ENCODE results near the gene EYS.

Gene EYS

DNA sequence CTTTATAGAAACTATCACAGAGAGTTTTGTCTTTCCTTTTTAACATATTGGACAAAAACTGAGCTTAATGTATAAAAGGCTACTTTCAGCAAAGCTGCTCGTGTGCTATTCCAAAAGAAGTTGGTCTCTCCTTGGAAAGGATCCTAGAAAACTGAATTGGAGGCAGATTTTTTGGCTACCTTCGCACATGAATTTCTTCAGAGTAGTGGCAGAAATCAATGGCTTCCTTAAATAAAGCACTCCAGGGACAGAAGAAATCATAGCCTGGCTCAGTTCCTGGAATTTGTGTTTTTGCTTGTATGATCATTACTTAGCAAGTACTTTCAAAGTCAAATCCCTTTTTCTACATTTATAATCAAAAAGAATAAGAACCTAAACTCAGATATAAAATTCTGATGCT, 1291.1 kb downstream of the EYS start:
- no peak for FAIRE-seq

DNA sequence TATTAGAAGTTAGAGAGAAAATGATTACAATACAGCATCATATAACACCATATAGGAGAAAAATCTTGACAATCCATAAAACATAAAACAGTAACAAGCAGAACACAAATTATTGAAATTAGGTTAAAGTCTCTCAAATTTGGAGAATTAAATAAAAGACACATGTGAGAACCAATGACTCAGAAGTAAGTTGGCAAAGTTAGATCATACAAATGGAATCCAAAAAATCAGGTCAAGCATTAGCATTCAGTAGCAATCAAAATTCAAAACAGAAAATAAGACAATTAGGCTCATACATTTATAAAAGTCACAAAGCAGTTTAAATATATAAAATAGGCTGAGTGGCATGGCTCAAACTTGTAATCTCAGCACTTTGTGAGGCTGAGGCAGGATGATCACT, 1295.8 kb downstream of the EYS start:
- FAIRE-seq = no peak

DNA sequence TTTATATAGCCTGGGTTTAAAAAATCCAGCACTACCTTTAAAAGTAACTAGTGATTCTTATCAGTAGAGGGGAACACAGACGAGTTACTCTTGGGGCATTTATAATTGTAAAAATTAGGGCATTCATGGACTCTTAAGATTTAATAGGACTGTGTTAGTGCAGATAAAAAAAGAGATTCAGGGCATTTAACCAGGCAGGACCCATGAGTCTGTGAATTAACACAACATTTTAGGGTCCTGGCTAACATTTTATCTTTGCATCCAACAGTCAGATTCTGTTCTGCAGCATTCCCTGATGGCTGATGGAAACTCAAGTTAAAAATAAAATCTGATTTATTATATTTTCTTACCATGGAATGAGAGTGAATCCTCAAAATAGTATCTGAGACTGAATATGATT, 1297.1 kb downstream of the EYS start:
- no peak for FAIRE-seq

DNA sequence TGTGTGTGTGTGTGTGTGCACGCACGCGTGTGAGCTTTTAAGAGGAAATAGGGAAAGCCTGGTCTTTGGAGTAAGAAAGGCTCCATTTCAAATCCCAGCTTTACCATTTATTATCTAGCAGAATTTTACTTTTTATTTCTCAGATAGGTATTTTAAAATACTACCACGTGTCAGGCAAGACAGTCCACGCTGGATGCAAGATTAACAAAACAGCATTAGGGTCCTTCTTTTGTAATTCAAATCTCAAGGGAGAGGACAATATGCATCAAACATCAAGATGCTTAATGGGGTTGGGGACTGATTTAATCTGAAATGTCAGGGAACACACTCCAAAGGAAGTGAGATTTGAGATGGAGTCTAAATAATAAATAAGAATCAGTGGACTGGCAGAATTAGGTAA, 1302.6 kb downstream of the EYS start:
- no peak for FAIRE-seq

DNA sequence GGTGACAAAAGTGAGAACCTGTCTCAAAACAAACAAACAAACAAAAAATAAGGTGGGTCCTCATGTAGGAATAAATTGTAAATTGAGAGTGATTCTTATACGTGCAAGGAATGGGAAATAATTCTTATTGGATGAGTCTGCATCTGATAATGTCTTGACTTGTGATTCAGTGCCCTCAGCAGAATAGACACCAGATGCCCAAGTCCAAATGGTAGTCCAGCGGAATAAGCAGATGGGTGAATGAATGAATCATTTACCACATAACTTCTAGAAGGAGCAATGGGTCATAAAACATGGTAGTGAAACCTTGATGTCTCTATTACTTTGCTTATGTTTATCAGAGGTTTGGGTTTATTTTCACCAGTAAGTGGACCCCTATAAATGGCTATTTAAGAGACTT, 1323.7 kb downstream of the EYS start:
- no peak for FAIRE-seq

DNA sequence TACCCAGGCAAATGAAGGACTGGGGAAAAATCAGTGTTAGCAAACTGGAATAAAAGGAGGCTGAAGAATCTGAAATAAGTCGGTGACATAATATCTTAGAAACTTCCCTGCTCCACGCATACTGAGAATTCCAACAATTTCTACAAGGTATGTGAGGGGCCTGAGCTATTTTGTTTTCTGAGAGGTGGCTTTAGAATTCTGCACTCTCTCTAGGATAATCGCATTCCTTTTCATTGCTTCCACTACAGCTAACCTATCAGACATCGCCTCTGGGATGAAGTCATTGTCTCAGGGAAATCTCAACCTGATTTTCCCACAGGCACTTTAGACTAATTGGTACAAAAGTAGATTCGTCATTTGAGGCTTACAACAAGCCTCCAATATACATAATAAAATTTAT, 1330.6 kb downstream of the EYS start:
- FAIRE-seq = no peak

DNA sequence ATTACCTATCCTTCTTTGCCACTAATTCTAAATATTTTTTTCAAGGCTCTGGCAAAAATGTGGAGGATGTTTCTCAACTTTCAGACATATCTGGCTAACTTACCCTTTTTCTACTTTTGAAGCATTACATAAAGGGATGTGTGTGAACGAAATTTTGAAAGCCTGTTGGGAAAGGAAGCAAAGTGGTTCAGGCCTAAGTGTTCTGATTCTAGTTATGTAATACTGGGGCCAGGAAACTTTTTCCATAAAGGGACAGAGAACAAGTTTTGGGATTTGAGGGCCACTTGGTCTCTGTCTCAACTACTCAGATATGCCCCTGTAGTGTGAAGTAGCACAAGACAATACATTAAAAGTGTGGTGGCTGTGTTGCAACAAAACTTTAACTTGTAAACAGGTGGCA, 1349.6 kb downstream of the EYS start:
- no peak for FAIRE-seq

DNA sequence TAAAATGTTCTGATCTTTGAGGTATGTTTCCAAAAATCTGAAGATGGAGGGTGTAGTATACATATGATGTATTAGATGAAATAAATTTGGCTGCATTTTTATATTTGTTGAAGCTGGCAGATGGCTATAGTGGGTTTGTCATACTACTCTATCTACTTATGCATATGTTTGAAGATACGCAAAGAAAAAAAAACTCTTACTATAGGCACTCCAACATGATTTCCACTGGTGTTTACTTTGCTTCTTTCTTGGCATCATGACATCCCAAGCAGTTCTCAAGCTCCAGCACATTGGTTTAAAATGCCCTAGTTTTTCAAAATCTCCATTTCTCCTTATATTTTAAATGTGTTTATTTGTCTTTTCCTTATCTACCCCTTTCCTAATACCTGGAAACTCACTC, 1359.6 kb downstream of the EYS start:
- FAIRE-seq = no peak

DNA sequence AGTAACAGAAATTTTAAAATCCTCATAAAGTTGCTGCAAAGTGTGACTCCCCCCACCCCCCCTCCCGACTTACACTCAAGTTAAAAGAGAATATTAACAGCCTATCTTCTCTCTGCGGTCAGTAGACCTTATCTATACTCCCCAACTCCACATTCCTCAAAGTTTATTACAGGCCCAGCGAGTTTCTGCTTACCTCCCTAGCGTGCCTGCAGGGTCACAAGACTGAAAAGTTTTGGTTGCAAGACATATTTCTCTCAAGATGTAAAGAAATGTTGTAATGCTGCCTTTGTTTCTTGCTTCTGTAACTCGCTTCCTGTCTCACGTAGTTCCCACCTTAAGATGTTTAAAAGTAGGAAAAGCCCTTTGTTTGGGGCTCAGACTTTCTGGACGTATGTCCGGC, 1371.8 kb downstream of the EYS start:
- no peak for FAIRE-seq

DNA sequence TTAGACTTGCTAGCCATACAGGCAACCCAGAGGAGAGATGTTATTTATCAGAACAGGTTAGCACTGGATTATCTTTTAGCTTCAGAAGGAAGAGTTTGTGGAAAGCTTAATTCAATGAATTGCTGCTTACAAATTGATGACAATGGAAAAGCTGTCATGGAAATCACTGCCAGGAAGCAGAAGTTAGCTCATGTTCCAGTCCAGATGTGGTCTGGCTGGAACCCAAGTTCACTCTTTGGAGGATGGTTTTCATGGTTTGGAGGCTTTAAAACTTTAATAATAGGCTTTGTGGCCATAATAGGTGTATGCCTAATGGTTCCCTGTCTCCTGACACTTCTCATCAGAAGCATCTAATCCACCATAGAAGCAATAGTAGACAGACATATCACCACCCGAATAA, 1372.4 kb downstream of the EYS start:
- FAIRE-seq = no peak

DNA sequence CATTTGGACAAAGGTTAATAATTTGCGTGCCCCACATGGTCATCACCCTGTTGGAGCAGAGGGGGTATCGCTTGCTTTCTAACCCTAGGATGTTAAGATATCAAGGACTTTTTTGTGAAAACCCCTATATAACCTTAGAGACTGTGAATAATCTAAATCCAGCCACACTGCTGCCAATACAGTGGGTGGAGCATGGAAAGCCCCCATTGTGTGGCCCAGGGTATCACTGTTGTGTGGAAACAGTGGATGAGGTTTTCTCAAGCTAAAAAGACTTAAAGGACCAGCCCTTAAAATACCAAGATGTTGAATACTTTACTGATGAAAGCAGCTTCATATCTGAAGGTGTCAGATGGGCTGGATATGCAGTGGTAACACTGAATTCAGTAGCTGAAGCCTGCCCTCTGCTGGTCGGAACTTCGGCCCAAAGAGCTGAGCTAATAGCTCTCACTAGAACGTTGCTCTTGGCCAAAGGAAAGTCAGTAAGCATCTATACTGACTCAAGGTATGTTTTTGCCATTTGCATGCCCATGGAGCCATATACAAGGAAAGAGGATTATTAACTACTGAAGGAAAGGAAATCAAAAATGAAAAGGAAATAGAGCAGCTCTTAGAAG, 1376.2 kb downstream of the EYS start:
- FAIRE-seq = peak; percentile 37

DNA sequence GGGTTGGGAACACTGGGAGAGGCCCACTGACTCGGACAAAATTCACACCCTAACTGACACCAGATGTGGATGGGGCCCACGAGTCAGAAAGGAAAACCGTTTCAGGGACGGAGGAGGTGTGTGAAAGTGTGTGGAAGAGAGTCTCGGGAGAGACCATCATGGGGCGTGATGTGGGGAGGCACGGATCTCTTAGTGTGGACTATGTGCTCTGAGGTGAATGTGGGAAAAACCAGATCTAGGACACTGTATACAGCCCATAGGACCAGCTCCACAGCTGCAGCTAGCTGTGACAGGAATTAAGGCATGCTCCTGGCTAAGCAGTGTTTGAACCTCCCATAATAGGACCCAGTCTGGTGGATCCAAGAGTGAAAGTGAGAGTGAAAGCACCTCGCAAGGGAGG, 1380.1 kb downstream of the EYS start:
- no peak for FAIRE-seq

DNA sequence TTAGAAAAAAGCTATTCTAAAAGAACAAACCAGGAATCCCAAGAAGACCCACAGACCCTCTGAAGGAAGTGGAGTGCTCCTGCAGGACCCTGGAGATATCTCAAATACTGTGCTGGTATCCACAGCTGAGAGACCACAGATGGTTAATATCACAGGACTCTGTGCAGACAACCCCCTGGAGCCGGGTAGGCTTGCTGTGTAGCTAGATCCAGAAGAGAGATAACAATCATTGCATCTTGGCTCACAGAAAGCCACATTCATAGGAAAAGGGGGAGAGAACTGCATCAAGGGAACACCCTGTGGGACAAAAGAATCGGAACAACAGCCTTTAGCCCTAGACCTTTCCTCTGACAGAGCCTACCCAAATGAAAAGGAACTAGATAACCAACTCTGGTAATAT, 1381.9 kb downstream of the EYS start:
- no peak for FAIRE-seq

DNA sequence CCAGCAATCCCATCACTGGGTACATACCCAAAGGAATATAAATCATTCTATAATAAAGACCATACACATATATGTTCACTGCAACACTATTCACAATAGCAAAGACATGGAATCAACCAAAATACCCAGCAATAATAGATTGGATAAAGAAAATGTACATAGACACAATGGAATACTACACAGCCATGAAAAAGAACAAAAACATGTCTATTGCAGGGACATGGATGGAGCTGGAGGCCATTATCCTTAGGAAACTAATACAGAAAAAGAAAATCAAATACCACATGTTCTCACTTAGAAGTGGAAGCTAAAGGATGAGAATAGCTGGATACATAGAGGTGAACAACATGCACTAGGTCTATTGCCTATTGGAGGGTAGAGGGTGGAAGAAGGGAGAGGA, 1396.8 kb downstream of the EYS start:
- FAIRE-seq = no peak

DNA sequence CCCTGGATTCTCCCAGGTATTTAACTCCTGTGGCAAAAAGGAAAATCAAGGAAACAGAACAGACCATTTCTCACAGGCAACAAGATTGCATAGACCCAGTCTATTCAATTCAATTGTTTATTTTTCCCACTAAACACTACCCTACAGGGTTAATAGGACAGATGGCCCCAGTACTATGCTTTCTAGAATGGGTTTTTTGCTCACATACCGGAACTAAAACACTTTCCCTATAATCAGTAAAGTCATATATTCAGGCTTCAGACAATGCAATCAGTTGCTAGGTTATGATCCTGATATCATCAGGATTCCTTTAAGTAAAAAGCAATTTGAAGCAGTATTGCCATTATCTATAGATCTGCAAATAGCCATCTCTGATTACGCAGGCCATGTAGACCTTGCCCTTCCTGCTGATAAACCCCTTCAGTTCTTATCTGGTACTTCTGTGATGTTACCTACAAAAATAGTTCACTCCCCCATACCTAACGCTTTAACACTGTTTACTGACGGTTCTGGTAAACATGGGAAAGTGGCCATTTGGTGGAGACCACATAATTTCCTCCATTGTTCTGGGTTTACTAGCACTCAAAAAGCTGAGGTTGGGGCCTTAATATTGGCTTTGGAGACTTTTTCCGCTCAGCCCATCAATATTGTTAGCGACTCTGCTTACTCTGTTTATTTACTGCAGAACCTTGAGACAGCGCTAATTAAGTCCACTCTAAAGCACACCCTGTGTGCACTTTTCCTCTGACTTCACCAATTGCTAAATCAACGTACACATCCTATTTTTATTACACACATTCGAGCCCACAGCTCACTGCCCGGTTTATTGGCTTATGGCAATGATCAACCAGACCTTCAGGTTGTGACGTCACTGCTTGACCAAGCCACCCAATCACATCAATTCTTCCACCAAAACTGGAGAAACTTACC, 1405.5 kb downstream of the EYS start:
- no peak for FAIRE-seq

DNA sequence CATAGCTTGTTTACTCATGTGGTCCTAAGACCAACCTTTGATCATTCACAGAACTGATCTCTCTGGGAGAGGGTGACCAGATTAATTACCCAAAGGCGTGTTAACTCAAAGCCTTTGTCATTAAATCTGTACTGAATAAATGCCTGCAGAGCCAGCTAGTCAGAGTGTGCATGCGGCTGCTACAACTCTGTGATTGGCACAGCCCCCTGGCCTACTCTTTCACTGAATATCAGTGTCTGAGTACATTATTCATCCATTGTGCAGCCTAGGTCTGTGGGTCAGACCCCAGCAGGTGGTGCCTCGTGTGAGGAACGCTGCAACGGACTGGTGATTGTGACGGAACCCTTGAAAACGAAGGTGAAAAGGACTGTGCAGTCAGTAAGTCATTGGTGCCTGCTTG, 1407.8 kb downstream of the EYS start:
- no peak for FAIRE-seq

DNA sequence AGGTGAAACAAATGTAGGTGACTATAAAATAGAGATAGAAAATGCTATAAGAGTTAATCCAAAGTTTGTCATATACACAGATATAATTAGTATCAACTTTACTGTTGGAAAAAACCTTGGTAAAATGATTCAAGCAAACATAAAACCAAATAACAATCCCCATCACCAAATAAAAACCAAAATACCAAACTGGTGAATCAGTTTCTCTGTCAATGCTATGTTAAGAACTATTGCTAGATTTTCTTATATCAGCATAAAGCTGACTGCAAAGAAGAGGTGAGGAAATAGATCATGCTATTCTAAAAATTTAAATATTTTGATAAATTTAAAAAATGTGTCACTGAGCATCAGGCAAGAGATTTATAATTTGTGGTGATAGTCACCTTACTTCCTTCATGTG, 1413.0 kb downstream of the EYS start:
- no peak for FAIRE-seq

DNA sequence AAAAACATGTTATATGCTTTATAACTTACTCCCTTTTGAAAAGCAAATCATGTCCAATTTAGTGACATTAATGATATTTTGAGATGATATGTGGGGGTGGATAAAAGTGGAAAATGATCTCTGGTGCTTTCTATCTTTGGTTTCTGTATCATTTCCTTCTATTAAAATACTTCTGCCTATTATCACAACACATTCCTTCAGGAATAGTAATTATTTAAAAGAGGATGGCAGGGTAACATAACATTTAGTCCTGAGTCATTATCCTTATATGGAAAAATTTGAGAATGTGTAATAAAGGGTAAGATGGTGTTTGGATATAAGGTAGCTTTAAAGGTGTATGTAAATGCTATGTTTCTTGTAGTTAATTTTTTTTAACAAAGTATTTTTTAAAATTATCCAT, 1413.7 kb downstream of the EYS start:
- no peak for FAIRE-seq

DNA sequence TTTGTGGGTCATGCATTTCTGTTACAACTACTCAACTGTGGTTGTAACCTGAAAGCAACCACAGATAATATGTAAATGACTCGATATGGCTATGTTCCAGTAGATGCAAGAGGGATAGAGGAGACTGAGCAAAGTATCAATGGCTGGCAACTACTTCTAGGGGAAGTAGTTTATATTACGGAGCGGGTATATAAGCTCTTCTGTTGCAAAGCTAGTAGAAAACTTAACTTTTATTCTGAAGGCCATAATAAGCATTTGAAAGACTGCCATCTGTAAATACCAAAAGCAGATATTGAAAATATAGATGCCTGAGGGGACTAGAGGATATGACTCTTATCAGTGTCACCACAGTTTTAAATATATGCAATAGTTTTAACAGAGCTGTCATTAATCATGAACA, 1416.2 kb downstream of the EYS start:
- FAIRE-seq = no peak

DNA sequence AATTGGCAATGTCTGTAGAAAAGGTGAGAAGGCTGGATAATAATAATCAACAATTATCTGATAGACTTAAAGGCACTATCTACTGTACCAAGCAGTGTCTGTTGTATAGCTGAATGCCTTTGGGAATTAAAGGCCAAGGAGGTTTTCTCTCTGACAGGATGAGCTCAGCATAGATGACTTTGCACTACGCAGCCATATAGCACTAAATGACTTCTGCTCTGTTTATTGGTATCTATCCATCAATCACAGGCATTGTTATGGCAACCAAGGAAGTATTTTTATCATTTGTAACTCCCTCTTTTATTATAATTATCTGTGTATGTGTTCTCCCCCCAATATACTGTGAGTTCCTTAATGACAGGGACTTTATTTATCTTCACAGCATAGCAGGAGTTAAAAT, 1417.1 kb downstream of the EYS start:
- no peak for FAIRE-seq

DNA sequence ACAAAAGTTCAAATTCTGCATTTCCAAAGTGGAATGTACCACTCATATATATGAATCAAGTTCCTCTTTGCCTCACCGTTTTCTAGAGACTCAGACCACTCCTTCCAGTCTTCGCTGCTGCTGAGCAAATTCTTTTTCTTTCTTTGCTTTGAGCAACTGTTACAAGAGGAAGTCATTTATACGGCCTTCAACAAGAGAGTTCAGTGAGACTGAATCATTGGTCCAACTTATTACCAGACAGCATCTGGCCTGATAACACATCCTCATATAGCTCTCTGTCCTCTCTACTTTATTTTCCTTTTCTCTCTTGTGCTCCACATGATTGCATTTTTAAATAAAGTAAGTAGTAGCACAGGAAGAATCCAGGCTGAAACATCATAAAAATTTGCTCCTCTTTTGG, 1418.7 kb downstream of the EYS start:
- no peak for FAIRE-seq

DNA sequence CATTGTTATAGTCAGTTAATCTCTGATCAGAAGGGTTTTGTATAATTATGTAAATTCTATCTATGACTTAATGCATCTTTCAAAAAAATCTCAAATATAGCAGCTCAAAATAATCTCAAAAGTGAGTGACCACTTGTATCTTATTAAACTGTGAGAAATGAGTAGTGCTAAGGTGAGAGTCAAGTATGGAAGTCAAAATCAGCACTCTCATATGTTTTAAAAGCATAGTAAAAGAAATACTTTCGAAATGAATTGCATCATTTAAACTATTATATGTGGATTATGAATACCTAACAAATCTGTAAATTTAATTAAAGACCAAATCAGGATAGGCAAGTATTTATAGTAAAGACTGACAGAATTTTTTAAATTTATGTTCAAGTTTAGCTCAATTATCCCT, 1425.9 kb downstream of the EYS start:
- no peak for FAIRE-seq

DNA sequence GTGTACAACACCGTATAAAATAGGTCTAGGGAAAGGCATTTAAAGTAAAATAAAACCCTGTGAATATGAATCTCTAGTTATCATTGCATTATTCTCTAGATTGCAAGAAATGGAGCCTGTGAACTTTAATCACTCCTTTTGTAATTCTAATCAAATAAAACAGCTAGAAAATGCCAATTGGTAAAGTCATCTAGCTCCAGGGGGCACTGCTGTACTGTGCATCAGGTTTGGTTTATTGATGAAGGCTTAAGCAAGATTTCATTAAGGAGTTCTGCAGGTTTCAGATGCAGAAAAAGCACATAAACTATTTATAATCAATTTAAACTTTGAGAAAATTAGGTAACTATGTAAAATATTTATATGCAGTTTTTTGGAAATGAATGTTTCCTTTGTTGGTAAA, 1426.5 kb downstream of the EYS start:
- FAIRE-seq = no peak

DNA sequence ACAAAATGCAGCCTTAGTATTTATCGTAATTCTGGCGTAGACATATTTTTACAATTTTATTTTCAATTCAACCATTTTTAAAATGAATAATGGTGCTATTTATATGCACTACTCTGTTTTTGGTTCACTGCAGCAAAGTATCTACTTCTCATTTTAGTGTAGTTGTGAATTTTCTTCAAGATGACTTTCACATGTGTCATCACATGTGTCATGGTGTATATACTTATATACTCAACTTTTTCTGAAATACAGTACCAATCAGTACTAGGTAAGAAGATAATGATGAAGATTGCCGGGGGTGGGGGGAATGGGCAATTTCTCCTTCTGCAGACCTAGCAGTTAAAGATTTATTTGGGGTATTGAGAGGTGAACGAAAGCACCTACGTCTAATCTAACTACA, 1436.9 kb downstream of the EYS start:
- FAIRE-seq = no peak

DNA sequence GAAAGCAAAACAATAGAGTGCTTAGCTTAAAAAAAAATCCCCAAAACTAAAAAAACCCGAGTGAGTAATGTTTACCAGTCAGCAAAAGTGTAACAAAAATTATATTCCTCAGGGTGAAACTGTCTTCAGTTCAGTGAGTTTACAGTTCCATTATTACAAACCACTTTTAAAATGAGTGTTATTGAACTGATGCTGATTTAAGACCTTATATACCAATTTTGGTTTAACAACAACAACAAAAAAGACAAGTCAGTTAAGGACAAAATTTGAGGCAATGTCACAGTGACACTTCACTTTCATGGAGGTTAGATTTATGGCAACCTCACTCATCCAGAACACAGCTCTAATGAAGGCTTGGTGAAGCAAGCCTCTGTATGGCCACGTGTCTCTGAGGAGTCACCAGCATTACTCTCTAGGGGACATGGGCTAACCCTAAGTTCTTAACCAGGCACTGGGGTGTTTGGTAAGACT, 1440.6 kb downstream of the EYS start:
- FAIRE-seq = no peak
